Endodermal cell (in vitro differentiated cells): ENCODE results near the gene DMWD. TPM values are rescaled to one million over a fixed set of nuclear protein-coding genes. Genes with fewer than 3 reads are reported as not detected.
A peak's percentile ranks its signal among the peaks of the same experiment; 100 is the strongest.

Experiments
- DNase-seq: peaks from one replicate; pipeline ENCODE4 v3.0.0-alpha.2; 2017
- H3K27ac ChIP-seq: 2 replicates; pipeline ENCODE4 v1.5.1; 2013; ENCODE audit warnings: mild to moderate bottlenecking, low read depth, low read length, moderate library complexity
- H3K27me3 ChIP-seq: 2 replicates; pipeline ENCODE4 v1.6.1; 2013; ENCODE audit warnings: mild to moderate bottlenecking, low read length, moderate library complexity; ENCODE audit not compliant: insufficient read depth, control insufficient read depth, poor library complexity, severe bottlenecking
- H3K36me3 ChIP-seq: 2 replicates; pipeline ENCODE4 v1.7.0; 2013; ENCODE audit warnings: mild to moderate bottlenecking, low read length, moderate library complexity; ENCODE audit not compliant: control insufficient read depth, insufficient read depth
- H3K4me1 ChIP-seq: one replicate; pipeline ENCODE4 v1.7.0; 2013; ENCODE audit warnings: low read length; ENCODE audit not compliant: control insufficient read depth, insufficient read depth
- H3K4me3 ChIP-seq: 2 replicates; pipeline ENCODE4 v1.5.1; 2013; ENCODE audit warnings: mild to moderate bottlenecking, low read length, moderate library complexity
- H3K9ac ChIP-seq: 2 replicates; pipeline ENCODE4 v1.6.1; 2013; ENCODE audit warnings: mild to moderate bottlenecking, low read length, moderate library complexity; ENCODE audit not compliant: poor library complexity, severe bottlenecking; ENCODE audit errors: extremely low read depth
- H3K9me3 ChIP-seq: 2 replicates; pipeline ENCODE4 v1.6.1; 2013; ENCODE audit warnings: mild to moderate bottlenecking, low read length, moderate library complexity; ENCODE audit not compliant: control insufficient read depth
- H3K27ac Mint-ChIP-seq: 2 replicates; pipeline ENCODE4 v1.8.0; 2020; ENCODE audit warnings: mixed read lengths
- H3K27me3 Mint-ChIP-seq: 2 replicates; pipeline ENCODE4 v1.8.0; 2021; ENCODE audit warnings: mild to moderate bottlenecking, mixed read lengths; ENCODE audit not compliant: insufficient read depth
- H3K36me3 Mint-ChIP-seq: 2 replicates; pipeline ENCODE4 v1.8.0; 2020; ENCODE audit warnings: low read depth, mixed read lengths
- H3K4me1 Mint-ChIP-seq: 2 replicates; pipeline ENCODE4 v1.8.0; 2020; ENCODE audit warnings: mixed read lengths
- H3K4me3 Mint-ChIP-seq: 2 replicates; pipeline ENCODE4 v1.8.0; 2020; ENCODE audit warnings: mild to moderate bottlenecking, moderate library complexity, mixed read lengths
- H3K9me3 Mint-ChIP-seq: 2 replicates; pipeline ENCODE4 v1.8.0; 2020; ENCODE audit warnings: mild to moderate bottlenecking, mixed read lengths
- whole genome bisulfite sequencing, 2 experiments: methylation state at CpG; one replicate each; pipeline versions ENCODE4 v1.1.5 to v1.1.7; 2013; ENCODE audit warnings: missing lambda C conversion rate in 2 of 2, mixed read lengths in 1 of 2; ENCODE audit not compliant: insufficient coverage in 1 of 2, insufficient read length in 1 of 2; 5-methylcytosine and 5-hydroxymethylcytosine counted together
- total RNA-seq, 2 donors: library from RNA; stranded (reverse); fragmentation: NEBNext Ultra II Directional in 1 of 2; extraction: Animal tissue kit (Norgen Biotek cat#: 25700) in 1 of 2; gene quantifications; 2 replicates in 1 of 2; 3 replicates in 1 of 2; pipeline ENCODE4 v1.2.1, GENCODE V29; 2021
- TF ChIP-seq, protein P1 (sequence below): fragments of 200-600 bp; sonication (generic); conservative IDR thresholded peaks from 2 replicates; pipeline ENCODE4 v1.5.0; 2021; ENCODE audit warnings: antibody characterized with exemption, mild to moderate bottlenecking

The DMWD gene
- total RNA-seq, 2 donors from 2014 or later = 86.4 to 86.9 TPM

DNA sequence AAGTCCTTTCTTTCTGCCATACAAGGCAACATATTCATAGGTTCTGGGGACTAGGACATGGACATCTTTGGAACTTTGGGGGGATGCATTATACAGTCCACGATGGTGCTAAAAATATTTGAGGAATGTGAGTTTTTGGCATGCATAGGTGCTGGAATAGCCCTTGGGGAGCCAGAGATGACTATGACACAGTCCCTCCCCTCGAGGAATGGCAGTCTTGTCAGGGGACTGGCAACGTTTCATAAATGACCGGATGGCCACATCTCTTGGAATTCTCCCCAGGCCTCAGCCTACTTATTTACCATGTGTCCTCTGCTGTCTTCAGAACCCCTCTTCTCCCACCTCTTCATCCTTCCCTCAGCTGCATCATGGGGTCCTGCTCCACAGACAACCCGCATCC, 45.8 kb downstream of the DMWD start:
- H3K36me3 ChIP-seq = no peaks in the 10 kb centered on the region
- H3K27me3 Mint-ChIP-seq = peaks cover 4% of the 10 kb centered on the region
- H3K9me3 Mint-ChIP-seq = no peaks in the 10 kb centered on the region
- DNase-seq = no peak
- H3K4me3 Mint-ChIP-seq = no peak overlapping the region
- H3K27ac ChIP-seq = no peak overlapping the region
- no peaks in the 10 kb centered on the region for H3K4me1 Mint-ChIP-seq
- no peaks in the 10 kb centered on the region for H3K36me3 Mint-ChIP-seq
- H3K27me3 ChIP-seq = no peaks in the 10 kb centered on the region
- H3K4me1 ChIP-seq = no peaks in the 10 kb centered on the region
- no peak overlapping the region for H3K27ac Mint-ChIP-seq
- H3K9me3 ChIP-seq = no peaks in the 10 kb centered on the region
- TF ChIP-seq, protein P1, sequence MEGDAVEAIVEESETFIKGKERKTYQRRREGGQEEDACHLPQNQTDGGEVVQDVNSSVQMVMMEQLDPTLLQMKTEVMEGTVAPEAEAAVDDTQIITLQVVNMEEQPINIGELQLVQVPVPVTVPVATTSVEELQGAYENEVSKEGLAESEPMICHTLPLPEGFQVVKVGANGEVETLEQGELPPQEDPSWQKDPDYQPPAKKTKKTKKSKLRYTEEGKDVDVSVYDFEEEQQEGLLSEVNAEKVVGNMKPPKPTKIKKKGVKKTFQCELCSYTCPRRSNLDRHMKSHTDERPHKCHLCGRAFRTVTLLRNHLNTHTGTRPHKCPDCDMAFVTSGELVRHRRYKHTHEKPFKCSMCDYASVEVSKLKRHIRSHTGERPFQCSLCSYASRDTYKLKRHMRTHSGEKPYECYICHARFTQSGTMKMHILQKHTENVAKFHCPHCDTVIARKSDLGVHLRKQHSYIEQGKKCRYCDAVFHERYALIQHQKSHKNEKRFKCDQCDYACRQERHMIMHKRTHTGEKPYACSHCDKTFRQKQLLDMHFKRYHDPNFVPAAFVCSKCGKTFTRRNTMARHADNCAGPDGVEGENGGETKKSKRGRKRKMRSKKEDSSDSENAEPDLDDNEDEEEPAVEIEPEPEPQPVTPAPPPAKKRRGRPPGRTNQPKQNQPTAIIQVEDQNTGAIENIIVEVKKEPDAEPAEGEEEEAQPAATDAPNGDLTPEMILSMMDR = no peak
- no peak overlapping the region for H3K4me3 ChIP-seq
- WGBS, 2 experiments = 90 to 91% methylated on average over 4 to 5 of the region's 5 CpGs
- no peak overlapping the region for H3K9ac ChIP-seq

DNA sequence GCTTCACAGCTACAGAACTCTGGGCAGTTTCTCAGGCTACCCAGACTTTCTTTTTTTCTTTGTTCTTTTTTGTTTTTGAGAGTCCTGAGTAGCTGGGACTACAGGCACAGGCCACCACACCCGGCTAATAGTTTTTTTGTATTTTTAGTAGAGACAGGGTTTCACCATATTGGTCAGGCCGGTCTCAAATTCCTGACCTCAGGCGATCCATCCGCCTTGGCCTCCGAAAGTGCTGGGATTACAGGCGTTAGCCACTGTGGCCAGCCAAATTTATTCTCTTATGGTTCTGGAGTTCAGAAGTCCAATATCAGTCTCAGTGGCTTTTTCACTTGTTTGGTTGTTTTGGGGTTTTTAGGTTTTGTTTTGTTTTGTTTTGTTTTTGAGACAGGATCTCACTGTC, 47.0 kb downstream of the DMWD start:
- DNase-seq = no peak
- H3K36me3 ChIP-seq = no peaks in the 10 kb centered on the region
- H3K4me1 ChIP-seq = no peaks in the 10 kb centered on the region
- H3K9ac ChIP-seq = no peak overlapping the region
- H3K27me3 ChIP-seq = no peaks in the 10 kb centered on the region
- H3K4me3 ChIP-seq = no peak overlapping the region
- H3K27ac ChIP-seq = no peak overlapping the region
- no peaks in the 10 kb centered on the region for H3K4me1 Mint-ChIP-seq
- 86 to 93% methylated on average over 6 of the region's 6 CpGs for WGBS, 2 experiments
- no peak overlapping the region for H3K27ac Mint-ChIP-seq
- no peaks in the 10 kb centered on the region for H3K36me3 Mint-ChIP-seq
- H3K27me3 Mint-ChIP-seq = peaks cover 4% of the 10 kb centered on the region
- H3K9me3 ChIP-seq = no peaks in the 10 kb centered on the region
- no peak overlapping the region for H3K4me3 Mint-ChIP-seq
- H3K9me3 Mint-ChIP-seq = no peaks in the 10 kb centered on the region
- TF ChIP-seq, protein P1 = no peak

DNA sequence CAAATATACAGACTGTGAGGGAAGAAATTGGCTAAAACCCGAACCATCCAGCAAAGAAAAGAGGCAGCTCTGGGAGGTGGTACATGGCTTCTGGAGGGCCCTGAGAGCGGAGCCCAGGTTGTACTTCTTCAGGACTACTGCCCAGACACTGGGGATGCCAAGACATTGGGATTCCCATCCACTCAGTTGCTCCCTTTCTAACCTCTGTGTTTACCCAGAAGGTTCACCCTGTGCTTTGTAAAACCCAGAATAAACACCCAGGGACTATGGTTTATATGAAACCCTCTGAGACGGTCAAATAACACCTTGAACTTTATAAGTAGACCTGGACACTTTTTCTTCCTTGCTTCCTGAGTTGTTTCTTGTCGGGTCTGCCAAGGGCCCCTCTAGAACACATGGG, 49.7 kb downstream of the DMWD start:
- Mint-ChIP-seq H3K4me1 (no peaks in the 10 kb centered on the region), H3K36me3 (no peaks in the 10 kb centered on the region), H3K27me3 (peaks cover 4% of the 10 kb centered on the region), H3K4me3 (no peak overlapping the region), H3K27ac (peak overlapping the region; percentile 8), H3K9me3 (no peaks in the 10 kb centered on the region)
- no peak for DNase-seq
- TF ChIP-seq, protein P1 = no peak
- no peaks in the 10 kb centered on the region for H3K4me1 ChIP-seq
- no peak overlapping the region for H3K27ac ChIP-seq
- no peak overlapping the region for H3K4me3 ChIP-seq
- WGBS, 2 experiments = 70 to 82% methylated on average over 2 to 3 of the region's 4 CpGs
- H3K9me3 ChIP-seq = no peaks in the 10 kb centered on the region
- H3K27me3 ChIP-seq = no peaks in the 10 kb centered on the region
- no peaks in the 10 kb centered on the region for H3K36me3 ChIP-seq
- no peak overlapping the region for H3K9ac ChIP-seq
